Stimulated activated memory B cell treated with anti-CD40 and anti-IgM and Interleukin-4, amounts not matched to agents 10 μg/mL and 1 μg/mL and 100 μg/mL, for 72 hours (primary cell): ENCODE results near the gene PDE4D.
A peak's percentile ranks its signal among the peaks of the same experiment; 100 is the strongest.

Experiments used
- ATAC-seq: fragments of 150-1000 bp; cut with Tn5 transposase; 2 replicates; pipeline ENCODE4 v1.10.0; 2021
- H3K27ac Mint-ChIP-seq: one replicate; pipeline ENCODE4 v1.8.0; 2022; ENCODE audit warnings: mild to moderate bottlenecking, mixed read lengths
- H3K27me3 Mint-ChIP-seq: one replicate; pipeline ENCODE4 v1.8.0; 2022; ENCODE audit warnings: mixed read lengths
- H3K36me3 Mint-ChIP-seq: one replicate; pipeline ENCODE4 v1.8.0; 2022; ENCODE audit warnings: mixed read lengths
- H3K4me1 Mint-ChIP-seq: one replicate; pipeline ENCODE4 v1.8.0; 2022; ENCODE audit warnings: mixed read lengths
- H3K4me3 Mint-ChIP-seq: one replicate; pipeline ENCODE4 v1.8.0; 2022; ENCODE audit warnings: mild to moderate bottlenecking, moderate library complexity, mixed read lengths
- H3K9me3 Mint-ChIP-seq: one replicate; pipeline ENCODE4 v1.8.0; 2022; ENCODE audit warnings: mixed read lengths

PDE4D gene

DNA sequence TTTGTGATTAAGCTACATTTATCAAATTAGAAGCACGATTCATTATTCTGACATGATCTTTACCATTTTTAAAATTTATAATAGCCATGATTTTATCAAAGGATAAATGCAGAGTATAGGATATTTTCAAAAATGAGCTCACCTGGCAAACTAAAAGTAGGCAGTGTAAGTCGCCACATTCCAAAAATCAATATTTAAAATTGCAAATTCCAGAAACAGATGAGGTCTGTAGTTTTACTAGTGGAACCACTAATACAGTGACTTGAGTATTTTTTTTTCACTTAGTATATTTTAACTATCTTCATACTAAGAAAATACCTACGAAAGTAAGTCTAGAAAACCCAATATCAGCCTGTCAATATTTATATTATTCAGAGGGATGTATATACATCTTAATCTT, 164.2 kb downstream of the PDE4D start:
- no peaks in the 10 kb centered on the region for H3K9me3 Mint-ChIP-seq
- H3K4me3 Mint-ChIP-seq = no peak overlapping the region
- ATAC-seq = no peak
- H3K36me3 Mint-ChIP-seq = no peaks in the 10 kb centered on the region
- H3K4me1 Mint-ChIP-seq = peaks cover 28% of the 10 kb centered on the region
- no peak overlapping the region for H3K27ac Mint-ChIP-seq
- no peaks in the 10 kb centered on the region for H3K27me3 Mint-ChIP-seq

DNA sequence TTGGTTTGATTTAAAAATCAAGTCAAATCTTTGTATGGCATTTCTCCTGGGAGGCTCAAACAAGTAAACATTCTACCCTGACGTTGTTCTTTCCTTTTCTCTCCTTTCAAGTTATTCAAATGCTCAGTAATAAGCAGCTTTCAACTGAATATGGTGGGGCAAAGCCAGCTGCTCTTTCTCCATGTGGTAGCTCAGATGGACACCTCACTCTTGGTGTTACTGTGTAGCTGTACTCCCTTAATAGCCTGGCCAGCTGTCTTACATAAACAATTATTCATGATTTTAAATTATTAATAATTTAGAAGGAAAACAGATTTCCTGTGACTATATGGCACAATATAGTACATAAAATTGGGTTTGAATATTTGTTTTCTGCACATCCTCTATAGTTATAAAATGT, 165.2 kb downstream of the PDE4D start:
- H3K9me3 Mint-ChIP-seq = no peaks in the 10 kb centered on the region
- no peak for ATAC-seq
- H3K27ac Mint-ChIP-seq = no peak overlapping the region
- no peaks in the 10 kb centered on the region for H3K27me3 Mint-ChIP-seq
- H3K4me1 Mint-ChIP-seq = peaks cover 28% of the 10 kb centered on the region
- H3K36me3 Mint-ChIP-seq = no peaks in the 10 kb centered on the region
- H3K4me3 Mint-ChIP-seq = no peak overlapping the region

DNA sequence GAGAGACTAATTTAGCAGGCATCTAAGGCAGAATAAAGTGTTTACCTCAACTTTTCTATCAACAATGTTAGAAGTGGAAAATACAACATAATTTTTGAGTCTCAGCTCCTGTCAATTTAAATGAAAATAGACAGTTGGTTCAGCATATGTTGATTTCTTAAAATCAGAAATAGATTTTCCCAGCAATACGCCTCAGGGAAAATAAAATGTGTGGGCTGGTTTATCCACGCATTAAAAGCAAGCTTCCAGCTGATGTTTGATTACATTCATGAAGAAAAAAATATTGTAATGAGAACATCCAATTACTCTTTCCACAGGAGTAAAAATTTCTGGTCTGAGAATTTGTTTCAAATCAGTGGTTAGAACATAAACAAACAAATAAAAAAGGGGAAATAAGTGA, 166.3 kb downstream of the PDE4D start:
- no peak overlapping the region for H3K4me3 Mint-ChIP-seq
- no peak for ATAC-seq
- H3K4me1 Mint-ChIP-seq = peaks cover 21% of the 10 kb centered on the region

DNA sequence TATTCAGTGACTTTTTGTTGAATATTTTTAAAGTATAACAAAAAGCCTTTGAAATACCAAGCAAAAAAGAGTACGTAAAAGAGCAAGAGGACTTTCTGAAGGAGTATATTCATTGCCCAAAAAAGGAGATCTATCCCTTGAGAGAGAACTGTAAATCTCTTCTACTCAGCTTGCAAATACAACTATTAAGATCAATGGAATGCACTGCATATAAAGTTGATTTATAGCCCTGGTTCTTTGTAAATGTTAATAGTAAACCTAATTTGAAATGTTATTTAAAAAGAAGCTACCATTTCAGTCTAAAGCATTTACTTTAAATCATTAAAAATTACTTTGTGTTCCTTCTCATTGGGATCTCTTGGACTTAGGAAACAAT, 168.1 kb downstream of the PDE4D start:
- Mint-ChIP-seq H3K27ac (no peak overlapping the region), H3K4me1 (peaks cover 14% of the 10 kb centered on the region), H3K4me3 (no peak overlapping the region), H3K9me3 (no peaks in the 10 kb centered on the region), H3K27me3 (no peaks in the 10 kb centered on the region), H3K36me3 (no peaks in the 10 kb centered on the region)
- no peak for ATAC-seq

More for the DNA sequence above, 166.3 kb downstream of the PDE4D start:
- H3K27me3 Mint-ChIP-seq = no peaks in the 10 kb centered on the region
- no peak overlapping the region for H3K27ac Mint-ChIP-seq
- no peaks in the 10 kb centered on the region for H3K9me3 Mint-ChIP-seq
- H3K36me3 Mint-ChIP-seq = no peaks in the 10 kb centered on the region

DNA sequence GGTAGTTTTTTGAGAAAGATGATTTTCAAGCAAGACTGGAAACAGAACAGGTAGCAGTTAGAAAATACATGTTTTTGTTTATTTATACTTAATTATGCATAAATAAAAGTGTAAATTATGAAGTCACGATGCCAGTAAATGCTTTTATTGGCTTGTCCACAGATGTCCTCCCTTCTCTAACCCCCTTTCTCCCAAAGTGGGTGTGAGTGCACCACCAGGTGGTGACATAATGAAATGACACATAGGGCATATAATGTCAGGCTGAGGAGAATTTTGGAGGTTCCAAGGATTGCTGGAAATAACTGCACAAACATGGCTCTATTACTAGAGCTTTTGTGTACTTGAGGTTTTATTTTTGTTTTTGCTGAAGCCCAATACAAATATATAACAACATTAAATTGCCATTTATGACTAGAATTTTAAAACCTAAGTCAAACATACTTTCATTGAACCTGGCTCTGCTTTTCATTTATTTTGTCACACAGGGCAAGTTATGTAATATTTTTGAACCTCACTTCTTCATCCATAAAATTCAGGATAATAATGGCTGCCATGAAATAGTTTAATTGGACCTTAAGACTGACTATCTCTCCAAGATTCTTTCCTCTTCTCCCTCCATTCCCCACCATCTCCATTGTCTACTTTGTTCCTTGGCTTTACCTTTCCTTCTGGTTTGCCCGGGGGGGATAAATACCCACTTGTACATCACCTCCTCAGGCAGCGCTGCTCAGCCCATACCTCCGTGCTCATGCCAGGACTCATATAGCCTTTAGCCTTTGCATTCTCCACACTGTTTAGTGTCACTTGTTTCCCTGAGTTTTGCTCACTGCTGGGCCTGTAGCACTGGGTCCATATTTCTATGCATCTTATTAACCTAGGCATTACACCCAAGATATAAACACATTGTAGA, 168.8 kb downstream of the PDE4D start:
- Mint-ChIP-seq H3K4me3 (no peak overlapping the region), H3K36me3 (no peaks in the 10 kb centered on the region), H3K27ac (no peak overlapping the region), H3K9me3 (no peaks in the 10 kb centered on the region), H3K4me1 (peaks cover 14% of the 10 kb centered on the region), H3K27me3 (no peaks in the 10 kb centered on the region)
- peak; percentile 54 for ATAC-seq

DNA sequence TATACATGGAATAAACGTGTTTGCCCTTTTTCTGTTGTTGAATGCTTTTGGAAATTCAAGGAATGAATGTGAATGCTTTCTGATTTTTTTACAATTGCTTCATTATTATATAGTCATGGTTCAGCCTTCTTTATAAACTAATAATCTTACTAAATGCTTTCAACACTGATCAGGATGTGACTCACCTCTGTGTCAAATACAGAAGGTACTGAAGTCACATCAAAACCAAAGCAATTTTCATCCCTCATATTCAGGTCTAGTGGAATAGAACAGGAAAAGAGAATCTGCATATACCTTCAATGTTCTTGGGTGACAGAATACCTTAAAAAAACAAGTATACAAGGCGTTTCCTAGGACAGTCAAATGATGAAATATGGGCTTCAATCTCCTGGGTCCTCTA, 170.7 kb downstream of the PDE4D start:
- Mint-ChIP-seq H3K27me3 (no peaks in the 10 kb centered on the region), H3K27ac (no peak overlapping the region), H3K36me3 (no peaks in the 10 kb centered on the region), H3K4me1 (peaks cover 9% of the 10 kb centered on the region), H3K9me3 (no peaks in the 10 kb centered on the region), H3K4me3 (no peak overlapping the region)
- ATAC-seq = no peak

DNA sequence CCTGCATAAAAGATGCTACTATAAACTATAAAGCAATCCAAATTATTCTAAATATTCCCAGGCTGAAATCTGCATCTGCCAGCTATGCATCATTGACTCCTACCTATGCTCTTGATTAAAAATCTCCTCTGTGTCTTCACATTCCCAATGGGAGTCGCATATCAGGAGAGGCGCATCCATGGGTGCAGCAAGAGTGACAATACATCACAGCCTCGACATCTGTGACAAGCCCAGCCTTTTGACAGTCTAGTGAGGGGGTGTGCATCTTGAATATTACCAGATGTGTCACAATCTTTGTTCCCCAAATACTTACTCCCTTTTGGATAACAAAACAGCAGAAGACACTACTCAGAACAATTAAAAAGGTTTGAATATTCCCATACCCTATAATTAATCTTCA, 171.8 kb downstream of the PDE4D start:
- H3K4me3 Mint-ChIP-seq = no peak overlapping the region
- ATAC-seq = no peak

DNA sequence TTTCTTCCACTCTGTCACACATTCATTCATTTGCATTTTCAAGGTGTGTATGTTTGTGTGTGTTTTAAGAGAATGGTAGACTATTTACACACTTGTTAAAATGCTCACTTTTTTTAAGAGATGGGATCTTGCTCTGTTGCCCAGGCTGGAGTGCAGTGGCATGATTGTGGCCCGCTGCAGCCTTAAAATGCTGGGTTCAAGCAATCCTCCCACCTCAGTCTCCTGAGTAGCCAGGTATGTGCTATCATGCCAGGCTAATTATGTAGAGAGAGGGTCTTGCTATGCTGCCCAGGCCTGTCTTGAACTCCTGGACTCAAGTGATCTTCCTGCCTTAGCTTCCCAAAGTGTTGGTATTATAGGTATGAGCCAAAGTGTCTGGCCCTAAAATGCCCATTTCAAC, 173.5 kb downstream of the PDE4D start:
- Mint-ChIP-seq H3K9me3 (no peaks in the 10 kb centered on the region), H3K27me3 (no peaks in the 10 kb centered on the region), H3K27ac (no peak overlapping the region), H3K36me3 (peaks cover 6% of the 10 kb centered on the region), H3K4me1 (peaks cover 3% of the 10 kb centered on the region), H3K4me3 (no peak overlapping the region)
- no peak for ATAC-seq

More for the DNA sequence above, 171.8 kb downstream of the PDE4D start:
- H3K27ac Mint-ChIP-seq = no peak overlapping the region
- H3K4me1 Mint-ChIP-seq = peaks cover 5% of the 10 kb centered on the region
- no peaks in the 10 kb centered on the region for H3K9me3 Mint-ChIP-seq
- no peaks in the 10 kb centered on the region for H3K27me3 Mint-ChIP-seq
- H3K36me3 Mint-ChIP-seq = no peaks in the 10 kb centered on the region

DNA sequence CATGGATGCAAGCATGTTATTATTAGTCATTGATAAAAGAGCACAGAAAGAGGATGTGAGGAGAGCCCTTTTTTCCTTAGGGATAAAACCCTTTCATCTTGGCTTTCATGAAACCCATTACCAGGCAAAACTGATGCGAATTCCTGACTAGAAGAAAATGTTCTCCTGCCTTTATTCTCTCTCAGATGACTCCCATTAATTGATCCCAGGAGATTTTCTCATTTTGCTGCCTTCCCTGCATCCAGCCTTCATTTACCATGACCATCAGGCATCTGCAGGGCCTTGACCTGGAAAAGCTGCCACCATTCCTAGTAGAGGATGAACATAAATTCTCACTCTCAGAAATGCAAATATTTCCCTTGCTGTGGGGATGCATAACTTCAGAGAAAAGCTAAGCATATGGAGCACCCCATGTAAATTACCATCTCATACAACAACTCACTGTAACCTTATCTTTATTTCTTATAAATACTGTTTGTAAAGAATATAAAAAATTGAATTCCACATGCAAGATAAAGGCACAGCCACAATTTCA, 176.5 kb downstream of the PDE4D start:
- Mint-ChIP-seq H3K27ac (no peak overlapping the region), H3K9me3 (peaks cover 12% of the 10 kb centered on the region), H3K4me3 (no peak overlapping the region), H3K27me3 (no peaks in the 10 kb centered on the region), H3K36me3 (peaks cover 14% of the 10 kb centered on the region), H3K4me1 (no peaks in the 10 kb centered on the region)
- ATAC-seq = no peak

DNA sequence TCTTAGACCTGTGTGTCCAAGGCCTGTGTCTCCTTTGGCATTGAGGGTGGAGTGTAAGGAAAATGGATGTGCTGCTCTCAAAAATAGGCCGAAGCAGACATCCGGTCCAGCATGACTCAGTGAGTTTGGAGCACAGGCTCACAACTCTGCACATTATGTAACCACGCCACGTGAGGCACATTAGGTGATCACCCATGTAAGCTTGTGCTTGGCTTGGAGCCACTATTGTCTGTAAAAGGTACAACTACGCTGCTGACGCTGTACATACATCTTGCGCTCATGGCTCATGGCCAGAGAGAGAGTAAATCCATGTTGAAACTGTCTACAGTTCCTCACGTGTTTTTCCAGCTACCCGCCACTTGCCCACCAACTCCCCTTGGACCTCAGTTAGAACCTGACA, 177.5 kb downstream of the PDE4D start:
- no peaks in the 10 kb centered on the region for H3K27me3 Mint-ChIP-seq

DNA sequence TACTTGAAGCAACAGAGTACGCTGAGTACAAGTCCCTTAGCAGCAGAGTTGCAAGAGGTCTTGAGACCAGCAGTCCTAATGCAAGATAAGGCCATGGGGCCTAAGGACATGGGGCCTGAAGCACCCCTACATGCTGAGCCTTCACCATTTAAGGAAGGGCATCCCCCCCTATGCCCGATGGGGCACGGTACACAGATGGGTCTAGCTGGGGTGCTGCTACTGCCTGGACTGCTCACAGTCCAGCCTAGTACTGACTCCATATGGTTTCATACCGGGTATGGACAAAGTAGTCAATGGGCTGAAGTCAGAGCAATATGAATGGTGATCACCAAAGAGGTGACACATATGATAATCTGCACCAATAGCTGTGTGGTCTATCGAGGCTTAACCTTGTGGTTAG, 178.3 kb downstream of the PDE4D start:
- ATAC-seq = no peak
- Mint-ChIP-seq H3K27me3 (no peaks in the 10 kb centered on the region), H3K36me3 (peaks cover 14% of the 10 kb centered on the region), H3K4me3 (no peak overlapping the region), H3K4me1 (no peaks in the 10 kb centered on the region), H3K9me3 (peaks cover 13% of the 10 kb centered on the region), H3K27ac (no peak overlapping the region)

More for the DNA sequence above, 177.5 kb downstream of the PDE4D start:
- H3K4me1 Mint-ChIP-seq = no peaks in the 10 kb centered on the region
- no peak overlapping the region for H3K27ac Mint-ChIP-seq
- peaks cover 14% of the 10 kb centered on the region for H3K36me3 Mint-ChIP-seq
- ATAC-seq = no peak
- peaks cover 13% of the 10 kb centered on the region for H3K9me3 Mint-ChIP-seq
- no peak overlapping the region for H3K4me3 Mint-ChIP-seq

DNA sequence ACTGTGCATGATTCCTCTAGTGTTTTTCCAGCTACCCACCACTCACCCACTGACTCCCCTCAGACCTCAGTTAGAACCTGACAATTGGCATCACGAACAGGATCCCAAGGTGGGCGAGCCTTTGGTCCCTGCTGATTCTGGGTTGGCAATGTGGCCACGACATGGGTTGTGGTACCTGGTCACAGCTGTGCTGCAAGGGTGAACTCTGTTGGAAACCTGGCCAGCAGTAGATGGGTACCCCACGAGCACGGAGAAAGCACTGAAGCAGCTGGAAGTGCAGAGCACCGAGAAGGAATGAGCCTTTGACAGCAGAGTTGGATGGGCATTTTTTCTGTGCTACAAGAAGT, 180.1 kb downstream of the PDE4D start:
- Mint-ChIP-seq H3K27ac (no peak overlapping the region), H3K4me1 (peaks cover under 1% of the 10 kb centered on the region), H3K4me3 (no peak overlapping the region), H3K9me3 (peaks cover 13% of the 10 kb centered on the region), H3K36me3 (peaks cover 14% of the 10 kb centered on the region), H3K27me3 (no peaks in the 10 kb centered on the region)
- ATAC-seq = no peak

DNA sequence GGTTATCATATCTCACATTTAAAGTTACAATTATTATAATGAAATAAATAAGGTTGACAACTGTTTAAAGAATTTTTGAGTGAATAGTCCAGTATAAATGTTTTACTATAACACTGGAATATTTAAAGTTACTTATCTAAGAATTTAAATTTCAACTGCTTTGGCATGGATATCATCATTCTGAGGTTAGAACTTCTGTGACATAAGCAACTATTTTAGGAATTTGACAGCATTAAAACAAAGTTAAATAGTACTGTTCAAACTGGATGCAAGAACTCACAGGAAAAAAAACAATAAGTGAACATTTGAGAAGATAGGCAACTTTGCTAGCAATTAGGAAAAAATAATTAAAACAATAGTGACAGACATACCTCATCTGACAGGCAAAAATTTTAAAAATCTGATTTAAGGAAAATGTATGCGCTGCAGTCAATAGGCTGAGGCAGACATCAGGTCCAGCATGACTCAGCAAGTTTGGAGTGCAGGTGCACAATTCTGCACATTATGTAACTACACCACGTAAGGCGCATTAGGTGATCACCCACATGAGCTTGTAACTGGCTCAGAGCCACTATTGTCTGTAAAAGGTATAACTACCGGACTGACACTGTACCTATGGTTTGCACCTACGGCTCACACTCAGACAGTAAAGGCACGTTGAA, 180.6 kb downstream of the PDE4D start:
- H3K36me3 Mint-ChIP-seq = peaks cover 14% of the 10 kb centered on the region
- H3K27me3 Mint-ChIP-seq = no peaks in the 10 kb centered on the region
- no peak for ATAC-seq
- H3K4me3 Mint-ChIP-seq = no peak overlapping the region
- peaks cover 13% of the 10 kb centered on the region for H3K9me3 Mint-ChIP-seq
- peaks cover 5% of the 10 kb centered on the region for H3K4me1 Mint-ChIP-seq
- no peak overlapping the region for H3K27ac Mint-ChIP-seq

DNA sequence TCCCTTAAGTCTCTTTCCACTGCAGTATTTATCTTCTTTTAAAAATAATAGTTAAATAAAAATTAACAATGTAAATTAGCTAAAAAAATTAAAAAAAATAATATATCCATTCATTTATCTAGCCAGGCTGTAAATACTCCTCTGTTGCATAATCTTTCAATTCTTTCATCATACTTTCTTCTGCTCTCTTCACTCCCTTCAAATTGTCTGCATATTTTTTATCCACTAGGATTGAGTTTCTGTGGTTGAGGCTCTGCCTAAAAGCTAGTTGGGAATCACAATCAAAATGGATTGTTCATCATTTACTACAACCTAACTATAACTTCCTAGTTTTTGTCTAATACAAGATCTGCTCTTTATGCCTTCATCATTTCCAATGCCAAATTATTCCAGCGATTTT, 182.2 kb downstream of the PDE4D start:
- ATAC-seq = no peak
- no peak overlapping the region for H3K27ac Mint-ChIP-seq
- no peaks in the 10 kb centered on the region for H3K27me3 Mint-ChIP-seq
- H3K4me1 Mint-ChIP-seq = peaks cover 7% of the 10 kb centered on the region
- peaks cover 13% of the 10 kb centered on the region for H3K9me3 Mint-ChIP-seq
- no peak overlapping the region for H3K4me3 Mint-ChIP-seq
- H3K36me3 Mint-ChIP-seq = peaks cover 10% of the 10 kb centered on the region

DNA sequence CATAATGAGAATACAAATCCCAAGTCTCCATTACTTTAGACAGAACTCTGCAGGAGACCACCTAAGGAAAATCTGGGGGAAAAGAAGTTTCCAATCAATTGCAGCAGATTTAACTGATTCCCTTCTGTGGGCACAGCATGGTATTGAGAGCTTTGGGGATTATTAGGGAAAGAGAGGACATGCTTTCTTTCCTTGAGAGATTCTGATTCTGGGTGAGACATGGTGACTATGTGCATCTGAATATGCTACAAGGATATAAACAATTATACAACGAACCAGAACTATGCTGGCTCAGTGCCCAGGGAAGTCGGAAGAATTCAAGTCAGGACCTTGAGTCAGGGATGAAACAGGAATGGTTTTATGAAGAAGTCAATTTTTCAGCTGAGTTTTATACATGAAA, 183.7 kb downstream of the PDE4D start:
- H3K4me1 Mint-ChIP-seq = peaks cover 7% of the 10 kb centered on the region
- no peaks in the 10 kb centered on the region for H3K27me3 Mint-ChIP-seq
- H3K27ac Mint-ChIP-seq = no peak overlapping the region
- no peak for ATAC-seq
- peaks cover 13% of the 10 kb centered on the region for H3K9me3 Mint-ChIP-seq
- peaks cover 8% of the 10 kb centered on the region for H3K36me3 Mint-ChIP-seq
- no peak overlapping the region for H3K4me3 Mint-ChIP-seq

DNA sequence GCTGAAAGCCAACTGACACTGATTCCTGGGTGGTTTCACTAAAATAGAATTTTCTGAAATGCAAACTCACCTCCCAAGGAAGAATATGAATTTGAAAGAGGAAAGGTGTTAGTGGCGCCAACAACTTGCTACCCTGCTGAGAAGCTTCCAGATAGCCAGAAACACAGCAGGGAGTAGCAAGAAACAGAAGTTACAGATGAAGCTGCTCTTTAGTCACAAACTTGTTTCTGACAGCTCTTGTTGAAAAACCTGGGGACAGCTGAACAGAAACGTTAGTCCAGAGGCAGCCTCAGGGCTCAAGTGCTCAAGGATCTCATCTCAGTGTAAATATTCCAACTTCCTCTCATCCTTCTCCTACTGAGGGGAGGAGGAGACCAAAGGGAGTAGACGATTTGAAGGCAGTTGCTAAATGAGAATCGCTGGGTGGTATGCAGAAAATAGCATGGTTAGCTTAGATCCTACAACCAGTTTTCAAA, 184.1 kb downstream of the PDE4D start:
- Mint-ChIP-seq H3K4me3 (no peak overlapping the region), H3K27ac (no peak overlapping the region), H3K9me3 (peaks cover 13% of the 10 kb centered on the region), H3K4me1 (peaks cover 7% of the 10 kb centered on the region), H3K36me3 (peaks cover 8% of the 10 kb centered on the region), H3K27me3 (no peaks in the 10 kb centered on the region)
- ATAC-seq = no peak
